HTR-8/SVneo (cell line): ENCODE measurements around the gene CHST2.

Source experiments
- DNase-seq: peaks from one replicate; pipeline ENCODE4 v3.0.0; 2011; ENCODE audit warnings: low spot score, mixed read lengths; ENCODE audit not compliant: insufficient read length
- FAIRE-seq: peaks from 2 replicates; lab custom pipeline; 2011; peaks lifted over from hg19 to GRCh38; lab: Jason Lieb, UNC

The CHST2 gene

GRCh38 chr3:143095813-143096212 is 23.8 kb upstream of the CHST2 start:
- DNase-seq (no peak), FAIRE-seq (no peak)

GRCh38 chr3:143098032-143098764 is 21.4 kb upstream of the CHST2 start:
- DNase-seq (no peak), FAIRE-seq (no peak)

GRCh38 chr3:143099210-143099609 is 20.4 kb upstream of the CHST2 start:
- FAIRE-seq (no peak), DNase-seq (no peak)

GRCh38 chr3:143099690-143100089 is 19.9 kb upstream of the CHST2 start:
- FAIRE-seq (no peak), DNase-seq (no peak)

GRCh38 chr3:143100451-143100850 is 19.1 kb upstream of the CHST2 start:
- FAIRE-seq = peak; percentile 16
- no peak for DNase-seq

GRCh38 chr3:143101792-143102381 is 17.7 kb upstream of the CHST2 start:
- DNase-seq (no peak), FAIRE-seq (no peak)

GRCh38 chr3:143103652-143104051 is 15.9 kb upstream of the CHST2 start:
- no peak for FAIRE-seq
- no peak for DNase-seq

- DNase-seq (no peak), FAIRE-seq (no peak)
Observed at GRCh38 chr3:143105170-143105569, 14.4 kb upstream of the CHST2 start.

GRCh38 chr3:143109861-143110260 is 9.7 kb upstream of the CHST2 start:
- FAIRE-seq (no peak), DNase-seq (no peak)

- FAIRE-seq (no peak), DNase-seq (no peak)
Observed at GRCh38 chr3:143110371-143110770, 9.2 kb upstream of the CHST2 start.

GRCh38 chr3:143118630-143119008 is 952 bp upstream of the CHST2 start:
- FAIRE-seq (no peak), DNase-seq (no peak)

GRCh38 chr3:143119974-143120715 is 574 bp downstream of the CHST2 start:
- DNase-seq (peak; percentile 19), FAIRE-seq (no peak)

GRCh38 chr3:143120716-143121240 is 1.2 kb downstream of the CHST2 start:
- DNase-seq = no peak

GRCh38 chr3:143121241-143122088 is 1.9 kb downstream of the CHST2 start:
- DNase-seq (peak; percentile 19), FAIRE-seq (no peak)

More at GRCh38 chr3:143120716-143121240, 1.2 kb downstream of the CHST2 start:
- no peak for FAIRE-seq

- DNase-seq (no peak), FAIRE-seq (no peak)
Observed at GRCh38 chr3:143122089-143122430, 2.5 kb downstream of the CHST2 start.

GRCh38 chr3:143122608-143123352 is 3.2 kb downstream of the CHST2 start:
- no peak for FAIRE-seq
- no peak for DNase-seq

- DNase-seq = no peak
Observed at GRCh38 chr3:143123353-143123984, 3.9 kb downstream of the CHST2 start.

GRCh38 chr3:143124601-143125520 is 5.3 kb downstream of the CHST2 start:
- DNase-seq (no peak), FAIRE-seq (no peak)

More at GRCh38 chr3:143123353-143123984, 3.9 kb downstream of the CHST2 start:
- no peak for FAIRE-seq
